ENCODE measurements around the gene PRRX2.

- no peak for TF ChIP-seq CTCF (IDR thresholded peaks at IDR 0.05)
- no peak for TF ChIP-seq POLR2A (IDR thresholded peaks at IDR 0.05)
Observed at GRCh38 chr9:129637673-129638439, 27.6 kb upstream of the PRRX2 start.
